Lung microvascular endothelial cell (primary cell): Measurements from ENCODE around the gene TAPBP. TPM values are rescaled to one million over a fixed set of nuclear protein-coding genes. Genes with fewer than 3 reads are reported as not detected.
"Not testable (repeated sequence)": the region's sequence is repeated elsewhere in the genome, so short reads cannot be mapped to it uniquely, and the experiment has no call there.

Experiments
- DNase-seq, 2 donors: peaks; one replicate each; pipeline versions ENCODE4 v3.0.0 to v3.0.0-alpha.2; 2010; ENCODE audit warnings: low read depth in 2 of 2
- total RNA-seq: library from RNA; depleted of rRNA; stranded (reverse); fragments of >200 nt; gene quantifications from 2 replicates; pipeline ENCODE4 v1.2.1, GENCODE V29; 2014

TAPBP gene
- total RNA-seq, 1 donor from 2014 or later, result 57.7 TPM

DNA sequence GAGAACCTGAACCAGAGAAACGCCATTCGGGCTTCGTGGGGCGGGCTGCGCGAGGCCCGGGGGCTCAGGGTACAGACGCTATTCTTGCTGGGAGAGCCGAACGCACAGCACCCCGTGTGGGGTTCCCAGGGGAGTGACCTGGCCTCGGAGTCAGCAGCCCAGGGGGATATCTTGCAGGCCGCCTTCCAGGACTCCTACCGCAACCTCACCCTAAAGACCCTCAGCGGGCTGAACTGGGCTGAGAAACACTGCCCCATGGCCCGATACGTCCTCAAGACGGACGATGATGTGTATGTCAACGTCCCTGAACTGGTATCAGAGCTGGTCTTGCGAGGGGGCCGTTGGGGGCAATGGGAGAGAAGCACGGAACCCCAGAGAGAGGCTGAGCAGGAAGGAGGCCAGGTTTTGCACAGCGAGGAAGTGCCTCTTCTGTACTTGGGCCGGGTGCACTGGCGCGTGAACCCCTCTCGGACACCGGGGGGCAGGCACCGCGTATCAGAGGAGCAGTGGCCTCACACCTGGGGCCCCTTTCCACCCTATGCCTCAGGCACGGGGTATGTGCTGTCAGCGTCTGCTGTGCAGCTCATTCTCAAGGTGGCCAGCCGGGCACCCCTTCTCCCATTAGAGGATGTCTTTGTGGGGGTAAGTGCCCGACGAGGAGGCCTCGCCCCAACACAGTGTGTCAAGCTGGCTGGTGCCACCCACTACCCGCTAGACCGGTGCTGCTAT lies 36.1 kb downstream of the TAPBP start:
- DNase-seq, result peak in 1 of 2 donors; percentile 25

DNA sequence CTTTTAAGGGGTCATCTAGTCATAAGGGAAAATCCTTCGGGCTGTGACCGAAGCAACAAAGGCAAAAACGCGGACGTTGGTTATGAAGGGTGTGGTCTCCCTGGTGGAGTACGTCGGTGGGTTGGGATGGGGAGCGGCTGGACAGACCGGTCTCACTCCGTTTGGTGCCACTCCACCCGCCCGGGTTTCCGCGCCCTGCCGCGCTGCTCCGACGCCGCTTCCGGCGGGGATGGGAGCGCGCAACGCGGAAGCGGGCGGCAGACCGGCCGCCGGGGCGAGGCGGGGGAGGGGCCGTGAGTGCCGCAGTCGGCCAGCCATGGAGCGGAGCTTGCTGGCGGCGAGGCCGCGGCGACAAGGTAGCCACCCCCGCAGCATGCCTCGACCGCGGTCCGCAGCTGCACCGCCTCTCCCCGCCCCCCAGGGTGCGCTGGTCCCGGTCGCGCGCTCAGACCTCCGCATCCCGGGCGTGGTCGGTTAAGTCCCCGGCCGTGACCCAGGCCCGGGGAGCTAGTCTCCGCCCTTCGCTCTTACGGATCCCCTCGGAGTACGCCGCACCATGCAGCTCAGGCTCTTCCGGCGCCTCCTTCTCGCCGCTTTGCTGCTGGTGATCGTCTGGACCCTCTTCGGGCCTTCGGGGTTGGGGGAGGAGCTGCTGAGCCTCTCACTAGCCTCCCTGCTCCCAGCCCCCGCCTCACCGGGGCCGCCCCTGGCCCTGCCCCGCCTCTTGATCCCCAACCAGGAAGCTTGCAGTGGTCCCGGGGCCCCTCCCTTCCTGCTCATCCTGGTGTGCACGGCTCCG lies 36.8 kb downstream of the TAPBP start, which contains the start of gene B3GALT4:
TSS of gene B3GALT4 (plus strand) at position 260 of the 799 bp plus-strand sequence. CDS start at position 557, 297 bp downstream.
- peak; percentile 68 to 75 for DNase-seq

DNA sequence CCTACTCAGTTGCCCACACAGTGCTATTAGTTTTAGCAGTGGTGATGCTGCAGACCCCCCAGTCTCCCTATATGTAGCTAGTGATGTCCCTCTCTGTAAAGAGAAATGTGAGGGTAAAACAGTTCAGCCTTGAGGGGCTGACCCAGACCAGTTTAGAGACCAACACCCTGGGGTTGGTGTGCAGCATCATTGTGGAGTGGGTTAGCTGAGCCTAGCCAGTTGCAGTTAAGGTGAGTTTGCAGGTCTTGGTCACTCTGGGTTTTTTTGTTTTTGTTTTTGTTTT lies 37.4 kb downstream of the TAPBP start:
- DNase-seq, result no peak

DNA sequence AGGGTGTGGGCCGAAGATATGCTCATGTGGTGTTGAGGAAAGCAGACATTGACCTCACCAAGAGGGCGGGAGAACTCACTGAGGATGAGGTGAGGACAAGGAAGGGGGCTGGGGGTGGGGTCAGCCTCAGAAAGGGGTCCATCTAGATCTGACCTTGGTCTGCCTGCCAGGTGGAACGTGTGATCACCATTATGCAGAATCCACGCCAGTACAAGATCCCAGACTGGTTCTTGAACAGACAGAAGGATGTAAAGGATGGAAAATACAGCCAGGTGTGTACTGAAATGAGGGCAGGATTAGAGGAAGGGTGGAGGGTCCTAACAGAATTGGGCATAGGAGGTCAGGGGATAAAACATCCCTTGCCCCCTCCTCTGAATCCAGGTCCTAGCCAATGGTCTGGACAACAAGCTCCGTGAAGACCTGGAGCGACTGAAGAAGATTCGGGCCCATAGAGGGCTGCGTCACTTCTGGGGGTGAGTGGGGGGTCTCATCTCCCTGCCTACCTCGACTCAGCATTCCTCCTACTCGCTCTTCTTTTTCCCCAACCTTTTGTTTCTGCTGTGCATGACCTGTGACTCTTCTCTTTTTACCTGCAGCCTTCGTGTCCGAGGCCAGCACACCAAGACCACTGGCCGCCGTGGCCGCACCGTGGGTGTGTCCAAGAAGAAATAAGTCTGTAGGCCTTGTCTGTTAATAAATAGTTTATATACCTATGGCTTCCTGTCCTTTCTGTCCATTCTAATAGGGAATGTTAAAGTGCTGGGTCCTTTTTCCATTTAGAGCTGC lies 37.9 kb downstream of the TAPBP start:
- not testable (repeated sequence) for DNase-seq

DNA sequence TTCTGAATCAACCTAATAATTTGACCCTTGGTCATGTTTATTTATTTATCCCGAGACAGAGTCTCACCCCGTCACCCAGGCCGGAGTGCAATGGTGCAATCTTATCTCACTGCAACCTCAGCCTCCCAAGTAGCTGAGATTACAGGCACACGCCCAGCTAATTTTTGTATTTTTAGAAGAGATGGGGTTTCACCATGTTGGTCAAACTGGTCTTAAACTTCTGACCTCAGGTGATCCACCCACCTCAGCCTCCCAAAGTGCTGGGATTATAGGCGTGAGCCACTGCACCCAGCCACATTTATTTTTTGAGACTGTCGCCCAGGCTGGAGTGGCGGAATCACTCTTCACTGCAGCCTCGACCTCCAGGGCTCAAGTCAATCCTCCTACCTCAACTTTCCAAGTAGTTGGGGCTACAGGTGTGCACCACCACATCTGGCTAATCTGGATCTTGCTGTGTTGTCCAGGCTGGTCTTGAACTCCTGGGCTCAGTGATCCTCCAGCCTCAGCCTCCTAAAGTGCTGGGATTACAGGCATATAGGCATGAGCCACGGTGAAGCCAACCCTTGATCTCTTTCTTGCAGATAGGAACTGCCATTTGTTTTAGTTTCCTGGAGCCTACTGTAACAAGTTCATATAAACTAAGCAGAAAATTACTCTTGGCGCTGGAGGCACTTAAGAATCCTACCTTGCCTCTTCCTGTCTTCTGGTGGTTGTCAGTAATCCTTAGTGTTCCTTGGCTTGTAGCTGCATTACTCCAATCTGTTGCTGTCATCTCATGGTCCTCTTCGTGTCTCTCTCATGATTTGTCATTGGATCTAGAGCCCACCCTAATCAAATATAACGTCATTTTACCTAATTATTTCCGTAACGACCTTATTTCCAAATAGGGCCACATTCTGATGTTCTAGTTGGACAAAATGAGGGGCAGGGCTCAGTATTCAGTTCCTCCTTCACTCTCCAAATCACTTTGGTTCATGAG lies 39.7 kb downstream of the TAPBP start:
- DNase-seq, result no peak

DNA sequence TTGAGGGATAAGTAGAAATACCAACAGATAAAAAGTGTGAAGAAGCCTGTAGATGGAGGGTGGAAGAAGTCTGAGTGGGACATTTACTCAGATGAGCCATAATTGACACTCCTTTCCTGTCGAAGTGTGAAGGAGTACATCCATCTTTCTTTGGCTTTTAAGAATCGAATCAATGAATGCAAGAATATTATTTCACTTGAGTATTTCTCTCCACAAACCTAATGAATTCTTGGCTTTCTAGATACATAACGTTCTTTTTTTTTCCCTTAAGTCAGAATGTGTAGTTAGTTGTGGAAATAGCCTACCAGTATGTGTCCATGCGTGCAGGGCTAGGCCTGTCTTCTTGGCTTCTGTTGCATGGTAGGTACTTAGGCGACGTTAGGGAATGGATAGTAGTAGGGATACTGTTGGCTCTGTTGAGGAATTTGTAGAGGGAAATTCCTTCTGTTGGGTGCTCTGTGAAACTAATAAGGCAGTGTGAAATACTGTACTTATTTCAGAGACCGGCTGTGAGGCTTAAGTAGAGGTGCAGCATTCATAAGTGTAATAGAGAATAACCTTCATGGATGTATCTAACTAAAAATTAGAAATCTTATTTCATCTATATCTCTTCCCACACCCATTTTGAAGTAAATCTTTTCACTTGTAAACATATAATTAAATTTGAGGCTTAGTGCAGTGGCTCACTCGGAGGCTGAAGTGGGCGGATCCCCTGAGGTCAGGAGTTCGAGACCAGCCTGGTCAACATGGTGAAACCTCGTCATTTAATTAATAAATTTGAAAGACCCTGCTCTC lies 40.6 kb downstream of the TAPBP start:
- no peak for DNase-seq

DNA sequence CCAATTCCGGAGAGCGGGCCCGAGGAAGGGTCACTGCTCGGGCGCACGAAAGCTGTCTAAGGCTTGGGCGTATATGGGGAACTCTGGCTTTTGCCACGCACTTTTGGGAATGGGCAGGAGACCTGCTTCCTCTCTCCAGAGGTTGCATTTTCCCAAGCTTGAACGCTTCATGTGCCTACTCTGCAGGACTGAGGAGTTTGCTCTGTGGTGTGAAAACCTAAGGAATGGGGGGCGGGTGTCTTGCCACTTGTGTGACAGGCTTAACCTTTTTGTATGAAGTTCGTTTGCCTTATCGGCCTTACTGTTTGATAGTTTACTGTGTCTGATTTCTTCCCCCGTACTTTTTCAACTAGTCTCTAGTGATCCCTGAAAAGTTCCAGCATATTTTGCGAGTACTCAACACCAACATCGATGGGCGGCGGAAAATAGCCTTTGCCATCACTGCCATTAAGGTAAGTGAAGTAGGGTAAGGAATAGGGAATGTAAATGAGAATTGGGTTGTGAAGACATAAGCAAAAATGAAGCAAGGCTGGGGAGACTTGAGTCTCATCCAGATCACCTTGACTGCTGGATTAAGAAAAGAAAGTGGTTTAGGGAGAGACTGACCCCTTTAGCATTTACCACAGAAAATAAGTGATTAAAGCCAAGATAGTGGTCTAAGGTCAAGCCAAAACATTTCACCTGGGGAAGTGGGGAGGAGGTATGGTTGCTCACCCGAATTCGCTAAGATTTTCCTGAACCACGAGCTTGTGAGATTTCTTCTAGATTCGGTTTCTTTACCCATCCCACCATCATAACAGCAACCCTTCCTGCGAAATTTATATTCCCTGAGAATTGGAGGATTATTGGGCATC lies 41.4 kb downstream of the TAPBP start:
- DNase-seq, result no peak

DNA sequence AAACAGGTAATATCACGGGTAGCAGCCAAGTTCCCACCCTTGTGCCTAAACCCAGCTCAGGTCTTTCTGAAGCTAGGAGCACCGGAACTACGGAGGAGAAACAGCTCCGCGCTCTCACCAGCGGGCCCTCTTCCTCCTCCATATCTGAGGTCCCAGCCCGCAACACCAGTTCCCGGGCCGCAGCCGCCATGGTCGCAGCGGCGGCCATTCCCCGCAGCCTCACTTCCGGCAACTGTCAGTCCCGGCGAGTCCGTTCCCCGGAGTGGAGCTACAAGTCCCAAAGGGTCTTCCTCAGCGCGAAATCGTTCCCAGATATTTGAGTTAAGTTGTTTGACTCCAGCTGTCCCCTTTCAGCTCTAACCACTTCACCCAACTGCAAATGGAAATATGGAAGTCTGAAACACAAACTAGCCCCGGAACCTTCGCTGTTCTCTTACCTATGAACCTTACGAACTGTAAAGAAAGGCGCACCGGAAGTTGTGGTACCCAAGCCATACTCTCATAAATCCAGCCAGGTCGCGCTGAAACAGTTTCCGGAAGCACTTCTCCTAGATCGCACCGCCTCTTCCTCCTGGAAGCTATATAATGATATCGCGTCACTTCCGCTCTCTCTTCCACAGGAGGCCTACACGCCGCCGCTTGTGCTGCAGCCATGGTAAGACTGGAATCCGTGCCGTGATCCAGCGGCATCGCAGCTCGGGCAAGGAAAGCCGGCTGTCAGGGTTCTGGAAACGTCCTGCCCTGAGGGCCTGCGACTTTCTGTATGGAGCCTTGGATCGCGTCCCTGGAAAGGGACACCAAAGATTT lies 42.2 kb downstream of the TAPBP start, which contains the start of the genes RPS18 and VPS52:
TSS of gene RPS18 (plus strand) at position 608 of the 807 bp plus-strand sequence. CDS start at position 653, 45 bp downstream.
TSS of gene VPS52 (minus strand) at position 409 of the 807 bp plus-strand sequence. CDS start at position 208, 201 bp downstream.
- peak; percentile 100 for DNase-seq

DNA sequence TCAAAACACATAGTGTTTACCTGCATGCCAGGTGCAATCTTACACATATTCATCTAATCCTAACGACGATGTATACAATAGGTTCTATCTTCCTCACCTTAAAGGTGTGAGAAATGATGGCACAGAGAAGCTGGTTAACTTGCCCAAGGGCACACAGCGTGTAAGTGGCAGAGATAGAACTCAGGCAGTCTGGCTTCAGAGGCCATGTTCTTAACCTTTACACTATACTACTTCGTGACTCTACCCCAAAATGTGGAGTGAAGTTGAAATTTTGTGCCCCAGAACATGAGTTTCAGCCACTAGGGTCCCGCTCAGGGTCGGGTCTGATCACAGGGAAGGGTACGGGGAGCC lies 42.8 kb downstream of the TAPBP start:
- no peak for DNase-seq

DNA sequence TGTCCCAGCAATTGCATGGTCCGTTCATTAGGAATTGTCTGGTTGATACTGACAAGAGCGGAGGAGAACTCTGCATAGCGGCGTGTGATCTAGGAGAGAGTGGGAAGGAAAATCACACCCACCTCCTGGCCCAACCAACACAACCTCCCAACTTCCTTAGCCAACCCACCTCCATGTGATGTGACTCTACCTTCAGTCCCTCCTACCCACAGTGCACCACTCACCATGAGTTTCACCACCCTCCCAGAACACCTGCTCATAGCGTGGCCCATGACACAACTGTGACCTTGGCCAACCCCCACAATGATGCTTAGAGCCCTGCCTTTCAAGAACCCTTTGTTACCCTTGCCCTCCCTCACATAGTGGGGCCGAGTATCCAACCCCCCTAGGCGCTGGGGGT lies 49.9 kb downstream of the TAPBP start:
- no peak for DNase-seq

DNA sequence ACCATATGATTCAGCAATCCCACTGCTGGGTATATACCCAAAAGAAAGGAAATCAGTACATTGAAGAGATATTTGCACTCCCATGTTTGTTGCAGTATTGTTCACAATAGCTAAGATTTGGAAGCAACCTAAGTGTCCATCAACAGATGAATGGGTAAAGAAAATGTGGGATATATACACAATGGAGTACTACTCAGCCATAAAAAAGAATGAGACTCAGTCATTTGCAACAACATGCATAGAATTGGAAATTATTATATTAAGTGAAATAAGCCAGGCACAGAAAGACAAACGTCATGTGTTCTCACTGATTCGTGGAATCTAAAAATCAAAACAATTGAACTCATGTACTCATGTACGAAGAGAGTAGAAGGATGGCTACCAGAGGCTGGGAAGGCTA lies 51.4 kb downstream of the TAPBP start:
- not testable (repeated sequence) for DNase-seq

DNA sequence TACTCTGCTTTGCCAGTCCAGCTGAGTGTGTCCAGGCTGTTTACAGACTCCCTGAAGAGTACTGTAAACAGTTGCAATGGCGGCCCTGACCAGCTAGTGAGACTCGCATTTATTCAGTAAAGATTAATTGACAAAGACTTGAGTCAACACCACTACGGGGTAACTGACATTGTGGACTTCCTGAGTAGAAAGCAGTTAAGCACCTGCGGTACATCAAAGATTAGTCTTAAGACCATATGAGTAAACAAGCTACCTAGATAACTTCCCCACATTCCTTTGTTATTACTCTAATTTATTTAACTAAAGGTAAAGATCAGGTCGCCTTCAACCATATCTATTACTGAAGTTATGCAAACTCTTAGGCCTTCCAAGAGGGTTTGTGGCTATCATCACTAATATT lies 54.8 kb downstream of the TAPBP start:
- no peak for DNase-seq

DNA sequence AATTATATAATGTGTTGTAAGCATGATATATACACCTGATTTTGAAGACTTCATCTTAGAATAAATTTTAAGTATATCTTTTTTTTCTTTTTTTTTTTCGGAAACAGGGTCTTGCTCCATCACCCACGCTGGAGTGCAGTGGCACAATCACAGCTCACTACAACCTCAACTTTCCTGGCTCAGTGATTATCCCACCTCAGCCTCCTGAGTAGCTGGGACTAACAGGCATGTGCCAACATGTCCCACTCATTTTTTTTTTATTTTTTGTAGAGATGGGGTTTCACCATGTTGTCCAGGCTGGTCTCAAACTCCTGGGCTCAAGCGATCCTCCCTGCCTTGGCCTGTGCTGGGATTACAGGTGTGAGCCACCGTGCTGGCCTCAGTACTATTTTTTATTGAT lies 59.3 kb downstream of the TAPBP start:
- no peak for DNase-seq

DNA sequence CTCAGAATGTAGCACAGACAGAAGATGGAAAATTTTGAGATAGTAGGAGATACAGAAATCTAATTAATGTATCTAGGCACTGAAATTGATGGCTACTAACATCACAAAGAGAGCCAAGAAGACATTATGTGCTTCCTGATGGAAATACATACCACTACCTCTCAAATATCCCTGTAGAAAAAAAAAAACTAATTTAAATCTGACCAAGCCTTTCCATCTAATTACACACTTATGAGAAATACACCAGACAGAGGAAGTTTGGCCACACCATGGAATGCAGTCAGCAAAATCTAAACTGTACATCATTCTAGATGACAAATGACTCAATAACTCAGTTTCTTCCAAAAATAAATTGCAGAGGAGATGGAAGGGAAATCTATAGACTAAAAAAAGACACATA lies 61.1 kb downstream of the TAPBP start:
- DNase-seq, result no peak

DNA sequence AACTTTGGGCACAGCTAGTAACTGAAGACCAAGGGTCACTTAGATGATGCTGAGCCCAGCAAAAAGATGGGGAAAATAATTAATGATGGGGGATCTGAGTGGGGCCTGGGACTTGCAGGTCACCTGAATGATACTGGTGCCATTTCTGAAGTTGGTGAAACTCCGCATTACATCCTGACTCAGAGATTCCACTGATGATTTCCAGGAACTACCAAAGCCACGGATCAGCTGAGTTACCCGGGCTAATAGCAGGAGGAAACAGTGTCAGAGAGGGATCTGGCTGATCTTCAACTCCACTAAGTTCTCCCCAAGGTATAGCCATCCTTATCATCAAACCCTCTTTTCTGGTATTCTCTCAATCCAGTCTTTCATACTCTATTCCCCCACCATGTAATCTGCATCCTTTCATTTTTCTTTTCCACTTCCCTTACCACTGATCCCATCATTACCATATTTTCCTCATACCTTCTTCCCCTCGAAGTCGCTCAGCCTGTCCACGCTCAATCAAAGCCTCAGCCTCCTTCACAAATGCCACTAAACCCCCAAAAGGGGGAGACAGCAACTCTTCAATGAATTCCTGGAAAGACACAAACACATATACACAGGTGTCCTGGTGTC lies 62.4 kb downstream of the TAPBP start:
- no peak for DNase-seq

DNA sequence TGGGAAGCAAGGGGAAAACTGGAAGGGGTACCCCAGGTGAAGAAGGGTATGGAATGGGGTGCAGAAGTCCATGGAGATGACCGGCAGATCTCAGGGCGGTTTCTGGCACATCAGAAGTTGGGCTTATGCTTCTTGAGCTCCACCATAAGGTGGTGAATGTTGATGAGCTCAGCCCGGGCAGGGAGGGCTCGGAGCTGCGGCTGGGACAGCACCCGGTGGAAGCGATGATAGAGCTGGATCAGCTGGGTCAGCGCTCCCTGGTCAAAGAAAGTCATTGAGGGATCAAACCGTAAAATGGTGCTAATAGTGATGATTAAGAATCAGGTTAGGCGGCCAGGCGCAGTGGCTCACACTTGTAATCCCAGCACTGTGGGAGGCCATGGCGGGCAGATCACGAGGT lies 63.1 kb downstream of the TAPBP start:
- no peak for DNase-seq

DNA sequence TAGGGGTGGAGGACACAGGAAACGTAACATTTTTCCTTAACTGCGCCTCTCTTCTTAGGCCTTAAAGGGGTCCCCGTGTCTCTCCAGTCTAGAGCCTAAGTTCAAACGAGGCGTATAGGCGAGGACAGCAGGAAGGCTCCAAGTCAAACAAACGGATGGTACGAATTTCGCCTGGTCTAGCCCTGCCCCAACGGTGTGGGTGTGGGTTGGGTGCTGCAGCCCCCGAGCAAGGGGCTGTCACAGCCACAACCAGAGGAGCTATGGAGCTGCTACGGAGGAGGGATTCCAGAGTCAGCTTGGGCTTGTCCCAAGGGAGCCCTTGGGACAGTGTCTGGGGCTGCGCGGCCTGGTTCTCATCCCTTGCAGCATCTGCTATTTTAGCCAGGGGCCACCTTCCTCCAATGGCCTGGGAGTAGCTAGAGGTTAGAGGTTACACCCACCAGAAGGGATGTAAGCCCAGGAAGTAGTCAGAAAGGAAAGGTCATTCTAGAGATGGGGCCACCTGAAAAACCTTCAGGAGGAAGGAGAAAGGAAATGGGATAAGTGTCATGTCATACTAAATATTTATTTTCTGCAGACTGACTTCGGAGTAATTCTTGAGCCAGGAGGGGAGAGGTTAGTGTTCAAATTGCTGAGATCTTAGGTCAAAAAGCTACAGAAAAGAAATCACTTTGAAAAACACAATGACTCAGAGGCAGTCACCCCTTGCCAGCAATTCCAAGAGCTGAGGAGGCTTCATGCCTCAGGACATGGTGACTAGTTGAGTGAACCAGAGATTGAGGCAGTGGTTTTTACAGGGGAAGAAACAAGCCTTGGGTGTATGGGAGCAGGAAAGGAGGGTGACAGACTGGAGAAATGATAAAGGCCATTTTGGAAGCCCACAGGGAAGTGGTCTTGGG lies 63.9 kb downstream of the TAPBP start:
- peak; percentile 8 to 70 for DNase-seq
